K562 (cell line): Measurements from ENCODE around the gene BRD4. TPM values are rescaled to one million over a fixed set of nuclear protein-coding genes. Genes with fewer than 3 reads are reported as not detected.

Experiments
- ADNP ChIP-seq: fragments of 200-800 bp; sonication (Bioruptor generic); IDR thresholded peaks from 2 replicates; pipeline ENCODE4 v1.6.1; 2016; ENCODE audit warnings: missing genetic modification characterization, missing compliant biosample characterization
- DPF2 ChIP-seq: fragments of 450-650 bp; IDR thresholded peaks from 2 replicates; pipeline ENCODE4 v1.6.1; 2016
- FOSL1 ChIP-seq: fragments of 200-800 bp; sonication (Bioruptor generic); conservative IDR thresholded peaks from 2 replicates; pipeline ENCODE4 v1.6.1; 2016; ENCODE audit warnings: missing genetic modification characterization, missing compliant biosample characterization
- FOXK2 ChIP-seq, 2 experiments: fragments of 450-650 bp; IDR thresholded peaks in 1 of 2; conservative IDR thresholded peaks in 1 of 2; 2 replicates each; pipeline ENCODE4 v1.6.1; 2016; ENCODE audit warnings: low read depth in 2 of 2, mild to moderate bottlenecking in 1 of 2
- GMEB1 ChIP-seq: fragments of 250-450 bp; sonication (Bioruptor Pico); IDR thresholded peaks from 2 replicates; pipeline ENCODE4 v1.4.0; 2020; ENCODE audit warnings: mild to moderate bottlenecking
- HDAC1 ChIP-seq, 2 experiments: fragments of 450-650 bp; IDR thresholded peaks; 2 replicates each; pipeline ENCODE4 v1.6.1; 2016 to 2017; ENCODE audit warnings: inconsistent platforms in 1 of 2, mild to moderate bottlenecking in 1 of 2, moderate library complexity in 1 of 2
- KLF16 ChIP-seq: IDR thresholded peaks from 2 replicates; pipeline ENCODE4 v1.6.1; 2016; ENCODE audit warnings: antibody characterized with exemption
- MLLT1 ChIP-seq, 2 experiments: fragments of 450-650 bp; IDR thresholded peaks; 2 replicates each; pipeline ENCODE4 v1.6.1; 2016
- NFE2 ChIP-seq: IDR thresholded peaks from 2 replicates; pipeline ENCODE4 v1.6.1; 2014; ENCODE audit warnings: antibody characterized with exemption, low read depth
- NFE2L1 ChIP-seq: fragments of 450-650 bp; IDR thresholded peaks from 2 replicates; pipeline ENCODE4 v1.6.1; 2016; ENCODE audit warnings: missing genetic modification characterization, low read depth, mild to moderate bottlenecking, missing compliant biosample characterization, moderate library complexity, borderline replicate concordance
- PHB2 ChIP-seq: fragments of 450-650 bp; IDR thresholded peaks from 2 replicates; pipeline ENCODE4 v1.6.1; 2017; ENCODE audit warnings: low read depth
- POLR2A ChIP-seq: fragments of 450-650 bp; conservative IDR thresholded peaks from 2 replicates; pipeline ENCODE4 v1.6.1; 2016
- polyA plus RNA-seq, 8 experiments: library from polyadenylated mRNA; depleted of rRNA in 4 of 8; stranded (reverse) in 5 of 8; unstranded in 3 of 8; fragments of >200 nt; fragmentation: Nextera tagmentation in 2 of 8; fragmentation: Illumina TruSeq in 1 of 8; extraction: Ambion mirVana in 2 of 8; extraction: Trizol in 1 of 8; gene quantifications; 2 replicates each; pipeline versions ENCODE4 v1.2.1 to v1.2.3, GENCODE V29; 2011 to 2014; ENCODE audit warnings: inconsistent platforms in 1 of 8, missing spikeins in 1 of 8
- total RNA-seq, 7 experiments: library from RNA; depleted of rRNA in 6 of 7; stranded (reverse); fragments of >200 nt in 6 of 7; fragmentation: Illumina TruSeq in 2 of 7; extraction: Trizol in 2 of 7; gene quantifications; 2 replicates each; pipeline versions ENCODE4 v1.2.1 to v1.2.3, GENCODE V29; 2011 to 2021; ENCODE audit warnings: low replicate concordance in 1 of 7
- TF ChIP-seq, protein P1 (sequence below): fragments of 200-400 bp; formaldehyde crosslinking; IDR thresholded peaks from 2 replicates; pipeline ENCODE4 v1.6.1; 2017; ENCODE audit warnings: mild to moderate bottlenecking, low read depth, low read length, moderate library complexity
- TF ChIP-seq, protein P2 (sequence below): sonication (generic); formaldehyde crosslinking; IDR thresholded peaks from 2 replicates; pipeline ENCODE4 v1.9.0; 2022; ENCODE audit warnings: mild to moderate bottlenecking, missing genetic modification reagents
- TF ChIP-seq, protein P3 (sequence below), 2 experiments: fragments of 450-650 bp; conservative IDR thresholded peaks; 2 replicates each; pipeline ENCODE4 v1.6.1; 2017; ENCODE audit warnings: mild to moderate bottlenecking in 2 of 2, moderate library complexity in 2 of 2
- TF ChIP-seq, protein P4 (sequence below): sonication (generic); formaldehyde crosslinking; IDR thresholded peaks from 2 replicates; pipeline ENCODE4 v1.8.0; 2022; ENCODE audit warnings: mild to moderate bottlenecking, missing genetic modification reagents
- TF ChIP-seq, protein P5 (sequence below): sonication (generic); formaldehyde crosslinking; IDR thresholded peaks from 2 replicates; pipeline ENCODE4 v1.8.0; 2022; ENCODE audit warnings: missing genetic modification reagents, mild to moderate bottlenecking, borderline replicate concordance

BRD4 gene
- total and polyA plus RNA-seq, 9 of the 15 experiments (the other 6 are each of a cell fraction or from before 2014, with no cell fraction given): 1.8 to 105 (median 15.6) TPM

DNA sequence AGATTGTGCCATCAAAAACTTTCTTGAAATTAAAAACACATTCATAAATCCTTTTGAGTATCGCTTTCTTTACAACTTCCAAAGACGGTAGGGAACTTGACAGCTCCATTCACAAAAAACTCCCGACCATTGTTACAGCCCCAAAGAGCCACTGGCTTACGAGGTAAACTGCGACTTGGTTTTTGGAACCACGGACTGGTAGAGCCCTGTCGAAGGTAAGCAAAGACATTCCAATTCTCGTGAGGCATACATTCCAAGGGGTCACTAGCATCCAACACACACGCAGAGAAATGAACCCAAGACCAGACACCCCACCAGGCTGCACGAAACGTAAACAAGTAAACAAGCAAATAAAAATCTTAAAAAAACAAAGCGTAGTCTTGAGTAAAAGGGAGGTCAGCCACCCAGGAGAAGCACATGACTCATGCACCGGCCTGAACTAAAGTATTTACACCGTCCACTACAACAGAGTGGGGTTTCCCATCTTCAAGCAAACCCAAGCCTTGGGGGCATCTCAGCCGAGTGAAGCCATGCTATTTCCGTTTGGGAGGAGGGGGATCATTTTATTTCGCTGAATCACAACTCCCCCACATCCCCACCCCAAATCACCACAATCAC, 1.4 kb downstream of the BRD4 start (continued):
- TF ChIP-seq, protein P1, sequence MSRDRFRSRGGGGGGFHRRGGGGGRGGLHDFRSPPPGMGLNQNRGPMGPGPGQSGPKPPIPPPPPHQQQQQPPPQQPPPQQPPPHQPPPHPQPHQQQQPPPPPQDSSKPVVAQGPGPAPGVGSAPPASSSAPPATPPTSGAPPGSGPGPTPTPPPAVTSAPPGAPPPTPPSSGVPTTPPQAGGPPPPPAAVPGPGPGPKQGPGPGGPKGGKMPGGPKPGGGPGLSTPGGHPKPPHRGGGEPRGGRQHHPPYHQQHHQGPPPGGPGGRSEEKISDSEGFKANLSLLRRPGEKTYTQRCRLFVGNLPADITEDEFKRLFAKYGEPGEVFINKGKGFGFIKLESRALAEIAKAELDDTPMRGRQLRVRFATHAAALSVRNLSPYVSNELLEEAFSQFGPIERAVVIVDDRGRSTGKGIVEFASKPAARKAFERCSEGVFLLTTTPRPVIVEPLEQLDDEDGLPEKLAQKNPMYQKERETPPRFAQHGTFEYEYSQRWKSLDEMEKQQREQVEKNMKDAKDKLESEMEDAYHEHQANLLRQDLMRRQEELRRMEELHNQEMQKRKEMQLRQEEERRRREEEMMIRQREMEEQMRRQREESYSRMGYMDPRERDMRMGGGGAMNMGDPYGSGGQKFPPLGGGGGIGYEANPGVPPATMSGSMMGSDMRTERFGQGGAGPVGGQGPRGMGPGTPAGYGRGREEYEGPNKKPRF: no peak
- TF ChIP-seq DPF2: peak; percentile 30; the same call in 1 of the 2 replicates
- no peak for TF ChIP-seq NFE2L1 (tag)
- TF ChIP-seq NFE2: peak; percentile 23; the same call in 1 of the 2 replicates
- TF ChIP-seq, protein P2, sequence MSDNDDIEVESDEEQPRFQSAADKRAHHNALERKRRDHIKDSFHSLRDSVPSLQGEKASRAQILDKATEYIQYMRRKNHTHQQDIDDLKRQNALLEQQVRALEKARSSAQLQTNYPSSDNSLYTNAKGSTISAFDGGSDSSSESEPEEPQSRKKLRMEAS (CRISPR knock-in tag): peak; percentile 17; the same call in 1 of the 2 replicates
- TF ChIP-seq, protein P3, sequence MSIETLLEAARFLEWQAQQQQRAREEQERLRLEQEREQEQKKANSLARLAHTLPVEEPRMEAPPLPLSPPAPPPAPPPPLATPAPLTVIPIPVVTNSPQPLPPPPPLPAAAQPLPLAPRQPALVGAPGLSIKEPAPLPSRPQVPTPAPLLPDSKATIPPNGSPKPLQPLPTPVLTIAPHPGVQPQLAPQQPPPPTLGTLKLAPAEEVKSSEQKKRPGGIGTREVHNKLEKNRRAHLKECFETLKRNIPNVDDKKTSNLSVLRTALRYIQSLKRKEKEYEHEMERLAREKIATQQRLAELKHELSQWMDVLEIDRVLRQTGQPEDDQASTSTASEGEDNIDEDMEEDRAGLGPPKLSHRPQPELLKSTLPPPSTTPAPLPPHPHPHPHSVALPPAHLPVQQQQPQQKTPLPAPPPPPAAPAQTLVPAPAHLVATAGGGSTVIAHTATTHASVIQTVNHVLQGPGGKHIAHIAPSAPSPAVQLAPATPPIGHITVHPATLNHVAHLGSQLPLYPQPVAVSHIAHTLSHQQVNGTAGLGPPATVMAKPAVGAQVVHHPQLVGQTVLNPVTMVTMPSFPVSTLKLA (conservative IDR thresholded peaks at IDR 0.05): no peak; a peak in 2 of 4 replicates
- TF ChIP-seq, protein P4, sequence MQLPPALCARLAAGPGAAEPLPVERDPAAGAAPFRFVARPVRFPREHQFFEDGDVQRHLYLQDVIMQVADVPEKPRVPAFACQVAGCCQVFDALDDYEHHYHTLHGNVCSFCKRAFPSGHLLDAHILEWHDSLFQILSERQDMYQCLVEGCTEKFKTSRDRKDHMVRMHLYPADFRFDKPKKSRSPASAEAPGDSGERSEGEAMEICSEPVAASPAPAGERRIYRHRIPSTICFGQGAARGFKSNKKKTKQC (CRISPR knock-in tag): 0 out of 2 replicates have a peak, but pooled peaks have one; percentile 30
- 0 out of 4 replicates have a peak, but pooled peaks of 1 of the 2 experiments have one; percentile 32 for TF ChIP-seq HDAC1 (IDR thresholded peaks at IDR 0.05)
- TF ChIP-seq PHB2: no peak
- 0 out of 2 replicates have a peak, but pooled peaks have one; percentile 21 for TF ChIP-seq FOSL1 (tag)
- 0 out of 4 replicates have a peak, but pooled peaks of 1 of the 2 experiments have one; percentile 34 for TF ChIP-seq MLLT1 (IDR thresholded peaks at IDR 0.05)
- peak in 1 of 2 experiments; percentile 52; a peak in 2 of 4 replicates for TF ChIP-seq FOXK2 (conservative IDR thresholded peaks at IDR 0.05 in 1 of 2, IDR thresholded peaks at IDR 0.05 in 1 of 2; ENCODE audit: low read depth in 2 of 2)
- TF ChIP-seq GMEB1 (CRISPR knock-in tag): no peak
- TF ChIP-seq KLF16: no peak
- 0 out of 2 replicates have a peak, but pooled peaks have one; percentile 10 for TF ChIP-seq ADNP (tag)
- TF ChIP-seq, protein P5, sequence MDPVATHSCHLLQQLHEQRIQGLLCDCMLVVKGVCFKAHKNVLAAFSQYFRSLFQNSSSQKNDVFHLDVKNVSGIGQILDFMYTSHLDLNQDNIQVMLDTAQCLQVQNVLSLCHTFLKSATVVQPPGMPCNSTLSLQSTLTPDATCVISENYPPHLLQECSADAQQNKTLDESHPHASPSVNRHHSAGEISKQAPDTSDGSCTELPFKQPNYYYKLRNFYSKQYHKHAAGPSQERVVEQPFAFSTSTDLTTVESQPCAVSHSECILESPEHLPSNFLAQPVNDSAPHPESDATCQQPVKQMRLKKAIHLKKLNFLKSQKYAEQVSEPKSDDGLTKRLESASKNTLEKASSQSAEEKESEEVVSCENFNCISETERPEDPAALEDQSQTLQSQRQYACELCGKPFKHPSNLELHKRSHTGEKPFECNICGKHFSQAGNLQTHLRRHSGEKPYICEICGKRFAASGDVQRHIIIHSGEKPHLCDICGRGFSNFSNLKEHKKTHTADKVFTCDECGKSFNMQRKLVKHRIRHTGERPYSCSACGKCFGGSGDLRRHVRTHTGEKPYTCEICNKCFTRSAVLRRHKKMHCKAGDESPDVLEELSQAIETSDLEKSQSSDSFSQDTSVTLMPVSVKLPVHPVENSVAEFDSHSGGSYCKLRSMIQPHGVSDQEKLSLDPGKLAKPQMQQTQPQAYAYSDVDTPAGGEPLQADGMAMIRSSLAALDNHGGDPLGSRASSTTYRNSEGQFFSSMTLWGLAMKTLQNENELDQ: 0 out of 2 replicates have a peak, but pooled peaks have one; percentile 37
- TF ChIP-seq POLR2A: no peak
